SW 1271 (cell line): Measurements from ENCODE around the gene CSMD2.

ENCODE experiments used
- DNase-seq, 2 experiments: peaks; one replicate each; lab custom pipeline; 2025; lab: John Stamatoyannopoulos, UW

CSMD2 gene

GRCh38 chr1:33682371-33682770, 482.7 kb downstream of the CSMD2 start:
- DNase-seq: no peak

GRCh38 chr1:33680281-33680840, 484.7 kb downstream of the CSMD2 start:
- no peak for DNase-seq

- DNase-seq: no peak
These were observed 494.5 kb downstream of the CSMD2 start for GRCh38 chr1:33670567-33670966.

GRCh38 chr1:33668695-33669094, 496.3 kb downstream of the CSMD2 start:
- DNase-seq: no peak

DNA sequence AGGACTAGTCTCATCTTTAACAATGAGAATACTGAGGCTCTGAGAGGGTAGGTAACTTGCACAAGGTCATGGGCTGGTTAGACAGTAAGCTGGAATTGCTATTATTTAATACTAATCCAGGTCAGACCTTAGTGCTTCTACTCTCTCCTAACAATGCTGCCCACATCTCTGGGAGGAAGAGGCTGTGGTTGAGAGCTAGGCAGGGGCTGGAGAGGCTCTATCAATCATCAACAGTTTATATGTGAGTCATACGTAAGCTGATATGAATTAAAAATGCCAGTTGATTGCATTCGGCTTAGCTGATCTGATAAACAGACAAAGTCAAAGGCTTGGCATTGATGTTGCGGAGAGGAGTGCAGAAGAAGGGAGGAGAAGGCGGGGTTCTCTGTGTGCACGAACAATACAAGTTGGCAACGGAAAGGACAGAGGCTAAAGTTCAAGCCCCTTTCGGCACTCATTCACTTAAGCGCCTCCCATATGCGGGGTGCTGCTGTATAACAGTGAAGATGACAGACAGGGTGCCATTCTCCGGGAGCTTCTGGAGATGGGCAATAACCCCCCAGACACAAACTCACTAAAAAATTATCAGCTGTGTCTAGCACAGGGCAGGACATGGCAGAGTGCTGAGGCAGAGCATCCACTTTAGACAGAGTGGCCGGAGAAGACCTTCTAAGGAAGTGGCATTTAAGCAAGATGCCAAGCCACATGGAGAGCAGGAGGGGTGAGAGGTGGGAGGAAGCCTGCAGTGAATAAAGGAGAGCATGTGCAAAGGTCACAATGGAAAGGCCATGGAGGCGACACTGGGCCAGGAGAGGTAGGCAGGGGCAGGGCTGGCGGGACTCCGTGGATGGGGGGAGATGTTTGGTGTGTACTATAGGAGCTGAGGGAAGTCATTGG, 497.4 kb downstream of the CSMD2 start:
- no peak for DNase-seq

- no peak for DNase-seq
These were observed 498.4 kb downstream of the CSMD2 start for GRCh38 chr1:33666616-33667015.

DNA sequence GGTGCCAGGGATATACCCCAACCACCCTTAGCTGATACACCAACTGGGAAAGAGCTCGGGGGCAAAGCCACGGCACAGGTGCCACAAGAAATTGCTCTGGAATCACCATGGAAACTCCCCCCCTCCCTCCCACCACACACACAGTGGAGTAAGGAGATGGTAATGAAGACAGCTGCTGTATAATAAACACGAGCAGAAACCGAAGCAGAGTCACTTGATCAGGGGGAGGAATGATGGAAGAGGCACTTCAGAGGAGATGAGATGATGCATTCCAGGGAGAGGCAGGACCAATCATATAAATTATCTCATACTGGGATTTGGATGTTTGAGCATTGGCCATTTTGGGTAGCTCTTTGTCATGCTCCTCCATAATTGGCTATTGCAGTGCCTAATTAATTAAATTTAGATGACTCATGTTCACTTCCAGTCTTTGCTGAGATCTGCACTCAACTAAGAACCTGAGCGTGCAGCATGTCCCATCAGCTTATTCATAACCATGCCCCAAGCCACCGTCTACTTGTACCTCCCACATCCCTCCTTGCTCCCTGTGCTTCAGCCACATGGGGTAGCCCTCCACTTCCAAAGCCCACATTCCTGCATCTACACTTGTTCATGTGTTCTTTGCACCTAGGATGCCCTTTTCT, 503.1 kb downstream of the CSMD2 start:
- DNase-seq: no peak

- DNase-seq: no peak
These were observed 504.1 kb downstream of the CSMD2 start for GRCh38 chr1:33660956-33661355.

GRCh38 chr1:33660244-33660643, 504.8 kb downstream of the CSMD2 start:
- DNase-seq: no peak

DNA sequence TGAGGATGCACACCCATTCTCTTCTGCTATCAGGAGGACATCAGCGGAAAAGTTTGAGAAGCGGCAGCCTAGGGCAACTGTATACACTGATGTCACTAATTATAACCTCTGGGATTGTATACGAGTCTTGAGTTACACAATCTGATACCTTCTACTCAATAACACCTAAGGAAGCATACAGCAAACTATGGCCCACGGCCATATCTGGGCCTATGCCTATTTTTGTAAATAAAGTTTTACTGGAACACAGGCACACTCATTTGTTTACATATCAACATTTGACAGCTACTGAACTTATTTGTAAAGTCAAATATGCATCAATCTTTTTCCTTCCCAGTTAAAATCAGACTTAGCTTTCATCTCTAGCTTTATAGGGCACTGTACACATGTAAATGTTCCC, 505.4 kb downstream of the CSMD2 start:
- DNase-seq: no peak

- no peak for DNase-seq
These were observed 507.2 kb downstream of the CSMD2 start for GRCh38 chr1:33657833-33658232.

DNA sequence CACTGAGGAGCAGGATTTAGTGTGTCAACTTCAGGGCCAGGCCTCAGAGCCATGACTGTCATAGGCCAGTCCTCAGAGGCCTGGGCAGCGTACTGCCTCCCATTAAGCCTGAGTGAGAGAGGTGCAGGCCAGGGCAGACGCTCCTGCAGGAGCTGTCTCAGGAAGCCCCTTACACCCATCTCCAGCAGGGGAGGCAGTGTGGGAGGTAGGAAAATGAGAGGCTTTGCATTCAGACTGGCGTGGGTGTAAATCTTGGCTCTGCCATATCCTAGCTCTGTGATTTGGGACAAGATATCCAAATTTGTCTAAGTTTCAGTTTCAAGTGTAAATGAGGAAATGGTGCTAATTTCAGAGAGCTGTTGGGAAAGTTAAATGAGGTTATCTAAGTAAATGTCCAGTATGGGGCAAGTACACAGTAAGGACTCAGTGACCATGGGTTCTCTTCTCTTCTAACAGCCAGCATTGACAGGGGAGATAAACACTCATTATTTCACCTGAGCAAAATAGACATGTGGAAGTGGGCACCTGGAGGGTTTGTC, 508.5 kb downstream of the CSMD2 start:
- DNase-seq: no peak

DNA sequence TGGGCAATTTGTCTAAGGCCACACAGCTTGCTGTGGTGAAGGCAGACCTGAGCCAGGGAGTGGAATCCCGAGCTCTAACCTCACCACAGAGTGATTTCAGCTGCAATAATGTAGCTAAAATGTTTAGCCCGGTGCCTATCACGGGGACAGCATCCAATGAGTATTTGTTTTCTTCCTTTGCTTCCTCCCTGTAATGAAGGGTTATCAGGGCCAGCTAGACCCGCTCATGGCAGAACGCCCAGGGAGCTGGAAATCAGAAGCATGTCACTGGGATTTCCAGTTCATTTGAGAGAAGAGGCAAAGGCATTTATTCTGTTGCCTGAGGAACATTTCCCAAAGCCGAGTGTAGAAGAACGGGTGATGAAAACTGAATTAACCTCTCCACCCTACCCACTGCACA, 509.5 kb downstream of the CSMD2 start:
- DNase-seq: no peak

- DNase-seq: peak in 1 of 2 experiments; percentile 3
These were observed 510.7 kb downstream of the CSMD2 start for GRCh38 chr1:33654267-33654834.

- DNase-seq: no peak
These were observed 511.8 kb downstream of the CSMD2 start for GRCh38 chr1:33653226-33653625.

- no peak for DNase-seq
These were observed 514.3 kb downstream of the CSMD2 start for GRCh38 chr1:33650708-33651107.

- DNase-seq: no peak
These were observed 515.3 kb downstream of the CSMD2 start for GRCh38 chr1:33649759-33650158.

GRCh38 chr1:33643216-33643615, 521.8 kb downstream of the CSMD2 start:
- no peak for DNase-seq

DNA sequence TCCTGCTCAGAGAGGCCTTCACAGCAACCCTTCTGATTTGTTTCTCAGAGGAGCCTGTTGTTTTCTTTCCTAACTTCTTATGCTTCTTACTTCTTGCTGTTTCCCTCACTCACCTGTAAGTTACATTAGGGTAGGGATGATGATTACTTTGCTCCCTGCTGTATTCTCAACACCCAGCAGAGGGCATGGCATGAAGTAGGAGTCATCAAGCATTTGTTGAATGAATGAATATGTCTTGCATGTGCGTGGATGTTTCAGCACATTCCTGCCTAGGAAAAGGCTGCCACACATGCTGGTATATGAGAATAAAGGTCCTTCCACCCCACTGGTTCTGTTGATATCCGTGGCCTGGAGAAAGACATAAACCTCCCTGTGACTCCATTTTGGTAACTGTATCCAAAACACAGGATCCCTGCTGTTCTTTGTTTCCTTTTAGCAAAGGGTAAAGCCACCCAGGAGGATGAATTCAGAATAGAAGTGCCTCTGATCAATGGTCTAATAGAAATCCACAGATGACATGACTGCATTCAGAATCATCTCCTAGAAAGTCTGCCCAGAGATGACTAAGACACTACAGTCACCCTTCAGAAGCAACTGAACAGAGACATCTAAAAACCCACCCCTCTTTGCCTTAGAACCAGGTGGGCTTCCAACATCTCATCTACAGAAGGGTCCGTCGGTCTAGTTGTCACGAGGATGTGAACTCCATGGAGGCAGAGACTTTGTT, 523.8 kb downstream of the CSMD2 start:
- peak in 1 of 2 experiments; percentile 27 for DNase-seq

GRCh38 chr1:33640114-33640660, 524.8 kb downstream of the CSMD2 start:
- DNase-seq: no peak

DNA sequence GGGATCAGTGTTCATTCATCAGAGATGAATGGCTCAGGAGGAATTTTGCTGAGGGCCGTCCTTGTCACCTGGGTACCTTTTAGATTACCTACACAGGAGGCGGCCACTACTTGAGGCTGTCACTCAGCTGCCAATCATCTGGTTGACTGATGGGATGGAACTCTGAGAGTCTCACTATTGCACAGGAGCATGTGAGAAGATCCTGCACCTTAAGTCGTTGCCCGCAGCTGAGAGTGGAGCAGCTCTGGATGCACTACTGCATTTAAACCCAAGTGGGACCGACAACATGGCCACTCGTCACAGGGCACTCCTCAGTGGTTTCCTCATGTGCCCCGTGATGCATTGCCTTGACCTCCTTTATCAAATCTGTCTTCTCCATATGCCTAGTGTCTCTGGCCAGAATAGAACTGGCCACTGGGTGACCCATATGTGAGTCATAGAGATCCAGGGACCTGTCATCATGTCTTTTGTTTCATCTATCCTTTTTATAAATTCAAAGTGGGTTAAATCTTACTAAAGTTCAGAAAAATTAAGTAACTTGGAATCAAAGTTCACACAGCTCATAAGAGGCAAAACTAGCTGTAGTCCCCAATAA, 527.1 kb downstream of the CSMD2 start:
- no peak for DNase-seq
